Fibroblast of mammary gland (primary cell): Measurements from ENCODE around the gene ADAMTS8.

Source experiments
- DNase-seq: peaks from one replicate; pipeline ENCODE4 v3.0.0-alpha.2; 2010; ENCODE audit warnings: low read depth
- H3K4me3 ChIP-seq: 2 replicates; pipeline ENCODE4 v1.5.1; 2011; ENCODE audit warnings: low read depth, mild to moderate bottlenecking, low read length, moderate library complexity; ENCODE audit not compliant: control insufficient read depth
- TF ChIP-seq, protein P1 (sequence below): conservative IDR thresholded peaks from 2 replicates; pipeline ENCODE4 v1.5.1; 2011; ENCODE audit warnings: low read depth, low read length, inconsistent platforms; ENCODE audit not compliant: control insufficient read depth, insufficient read depth

ADAMTS8 gene

GRCh38 chr11:130462101-130462885 lies 33.9 kb upstream of the ADAMTS8 start:
- TF ChIP-seq, protein P1, sequence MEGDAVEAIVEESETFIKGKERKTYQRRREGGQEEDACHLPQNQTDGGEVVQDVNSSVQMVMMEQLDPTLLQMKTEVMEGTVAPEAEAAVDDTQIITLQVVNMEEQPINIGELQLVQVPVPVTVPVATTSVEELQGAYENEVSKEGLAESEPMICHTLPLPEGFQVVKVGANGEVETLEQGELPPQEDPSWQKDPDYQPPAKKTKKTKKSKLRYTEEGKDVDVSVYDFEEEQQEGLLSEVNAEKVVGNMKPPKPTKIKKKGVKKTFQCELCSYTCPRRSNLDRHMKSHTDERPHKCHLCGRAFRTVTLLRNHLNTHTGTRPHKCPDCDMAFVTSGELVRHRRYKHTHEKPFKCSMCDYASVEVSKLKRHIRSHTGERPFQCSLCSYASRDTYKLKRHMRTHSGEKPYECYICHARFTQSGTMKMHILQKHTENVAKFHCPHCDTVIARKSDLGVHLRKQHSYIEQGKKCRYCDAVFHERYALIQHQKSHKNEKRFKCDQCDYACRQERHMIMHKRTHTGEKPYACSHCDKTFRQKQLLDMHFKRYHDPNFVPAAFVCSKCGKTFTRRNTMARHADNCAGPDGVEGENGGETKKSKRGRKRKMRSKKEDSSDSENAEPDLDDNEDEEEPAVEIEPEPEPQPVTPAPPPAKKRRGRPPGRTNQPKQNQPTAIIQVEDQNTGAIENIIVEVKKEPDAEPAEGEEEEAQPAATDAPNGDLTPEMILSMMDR = no peak
- DNase-seq = no peak
- H3K4me3 ChIP-seq = no peak overlapping the region

DNA sequence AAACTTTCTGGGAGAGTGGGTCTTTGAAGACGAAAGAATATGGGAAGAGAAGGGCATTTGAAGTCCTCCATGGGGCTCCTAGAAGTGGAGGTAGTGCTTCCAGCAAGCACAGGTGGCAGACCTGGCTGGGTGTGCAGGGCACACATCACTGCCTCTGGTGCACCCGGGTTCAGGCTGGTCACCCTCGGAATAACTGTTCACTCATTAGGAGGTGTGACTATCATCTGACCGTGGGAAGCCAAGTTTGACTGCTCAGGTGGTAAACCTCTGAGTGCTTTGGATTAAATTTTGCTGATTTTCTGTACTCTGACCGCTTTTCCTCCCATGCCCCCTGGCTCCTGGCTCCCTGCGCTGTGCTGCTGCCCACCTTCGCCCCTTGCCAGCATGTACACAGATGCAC lies 31.1 kb upstream of the ADAMTS8 start:
- TF ChIP-seq, protein P1 = no peak
- DNase-seq = no peak
- H3K4me3 ChIP-seq = no peak overlapping the region

GRCh38 chr11:130458410-130458729 lies 30.0 kb upstream of the ADAMTS8 start:
- TF ChIP-seq, protein P1 = no peak
- DNase-seq = no peak
- H3K4me3 ChIP-seq = no peak overlapping the region

GRCh38 chr11:130457623-130458409 lies 29.4 kb upstream of the ADAMTS8 start:
- TF ChIP-seq, protein P1 = no peak
- DNase-seq = no peak
- no peak overlapping the region for H3K4me3 ChIP-seq

DNA sequence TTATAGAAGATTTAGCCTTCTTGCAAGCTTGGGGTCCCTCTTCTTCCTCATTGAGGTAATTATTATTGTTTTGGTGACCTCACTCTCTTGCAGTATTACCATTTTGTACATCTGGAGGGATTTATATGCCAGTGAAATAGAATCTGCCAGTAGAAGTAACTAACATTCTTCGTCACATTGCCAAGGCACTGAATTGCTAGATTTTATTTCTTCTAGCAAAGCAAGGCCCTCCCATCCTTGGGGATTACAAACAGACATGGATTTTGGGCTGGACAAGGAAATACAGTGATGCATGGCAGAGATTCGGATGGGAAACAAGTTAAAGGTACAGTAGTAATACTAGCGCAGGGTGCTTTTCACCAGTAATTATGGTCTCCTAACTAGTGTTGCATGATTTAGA lies 27.9 kb upstream of the ADAMTS8 start:
- no peak overlapping the region for H3K4me3 ChIP-seq
- no peak for DNase-seq
- TF ChIP-seq, protein P1 = no peak

DNA sequence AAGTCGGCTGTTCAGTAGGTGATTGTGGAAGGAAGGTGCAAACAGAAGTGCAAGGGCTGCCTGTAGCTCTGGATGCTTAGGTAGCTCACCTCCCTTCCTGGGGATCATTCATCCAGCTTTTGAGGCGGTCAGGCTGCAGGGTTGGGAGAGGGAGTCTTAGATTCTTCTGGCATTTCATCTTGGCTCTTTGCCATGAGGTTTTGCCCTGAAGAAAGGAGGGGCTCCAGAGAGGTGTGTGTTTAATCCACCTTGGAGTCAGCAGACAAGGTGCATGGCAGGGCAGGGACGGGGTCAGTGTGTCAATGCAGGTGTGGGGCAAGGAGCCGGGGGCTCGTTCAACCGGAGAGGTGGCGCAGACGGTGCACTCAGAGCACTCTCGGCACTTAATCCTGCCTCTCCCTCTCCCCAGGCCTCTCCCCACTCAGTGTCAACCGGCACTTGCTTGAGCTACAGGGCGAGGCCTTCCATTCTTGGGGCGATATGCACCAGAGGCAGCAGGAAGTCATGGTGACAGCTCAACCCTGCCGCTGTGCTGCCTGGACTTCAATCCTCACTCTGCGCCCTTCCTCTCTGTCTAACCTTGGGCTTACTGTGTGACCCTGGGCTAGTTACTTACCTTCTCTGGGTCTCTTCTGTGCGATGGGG lies 27.2 kb upstream of the ADAMTS8 start:
- TF ChIP-seq, protein P1 = no peak
- no peak overlapping the region for H3K4me3 ChIP-seq
- DNase-seq = no peak
